Upper lobe of right lung (tissue), 1 donor: Measurements from ENCODE around the gene ACOXL. TPM values are rescaled to one million over a fixed set of nuclear protein-coding genes. Genes with fewer than 3 reads are reported as not detected.

Experiments used
- ATAC-seq: fragments of 200-7000 bp; cut with Tn5 transposase; one replicate; pipeline ENCODE4 v1.9.1; 2020; ENCODE audit warnings: mild to moderate bottlenecking, moderate library complexity
- DNase-seq: peaks from one replicate; pipeline ENCODE4 v3.0.0-alpha.2; 2020
- H3K27ac ChIP-seq: fragments of 200-600 bp; one replicate; pipeline ENCODE4 v1.8.0; 2022
- H3K27me3 ChIP-seq: fragments of 200-600 bp; one replicate; pipeline ENCODE4 v1.8.0; 2022; ENCODE audit warnings: mild to moderate bottlenecking
- H3K36me3 ChIP-seq: fragments of 200-600 bp; one replicate; pipeline ENCODE4 v1.8.0; 2022
- H3K4me1 ChIP-seq: fragments of 200-600 bp; one replicate; pipeline ENCODE4 v1.8.0; 2022
- H3K4me3 ChIP-seq: fragments of 200-600 bp; one replicate; pipeline ENCODE4 v1.8.0; 2022; ENCODE audit warnings: mild to moderate bottlenecking
- H3K9me3 ChIP-seq: fragments of 200-600 bp; one replicate; pipeline ENCODE4 v1.8.0; 2022
- CTCF ChIP-seq: fragments of 200-600 bp; IDR thresholded peaks from one replicate; pipeline ENCODE4 v1.8.0; 2022; ENCODE audit warnings: antibody characterized with exemption
- intact Hi-C: fragments of 100-400 bp; cut with DNase I; formaldehyde crosslinking; loops from one replicate; pipeline ENCODE4 v1.11.0; 2022
- total RNA-seq: library from RNA; stranded (reverse); fragmentation: NEBNext Ultra II Directional; extraction: Animal tissue kit (Norgen Biotek cat#: 25700); gene quantifications from one replicate; pipeline ENCODE4 v1.2.1, GENCODE V29; 2021
- donor health status: DM: no; HTN: yes; CAD: no; lungs with severe emphysema.

The ACOXL gene
- total RNA-seq, 1 donor from 2014 or later = 47.5 TPM

- intact Hi-C loops = no loop called here
- H3K27ac ChIP-seq = no peak overlapping the region
- DNase-seq = no peak
- no peak overlapping the region for H3K4me3 ChIP-seq
- no peak for ATAC-seq
- TF ChIP-seq CTCF = no peak
- H3K27me3 ChIP-seq = no peaks in the 10 kb centered on the region
- no peaks in the 10 kb centered on the region for H3K4me1 ChIP-seq
- H3K9me3 ChIP-seq = no peaks in the 10 kb centered on the region
- H3K36me3 ChIP-seq = no peaks in the 10 kb centered on the region
Observed at GRCh38 chr2:110788976-110789375, 56.6 kb downstream of the ACOXL start.

GRCh38 chr2:110789706-110790105 is 57.3 kb downstream of the ACOXL start:
- H3K4me3 ChIP-seq = no peak overlapping the region
- no peaks in the 10 kb centered on the region for H3K9me3 ChIP-seq
- H3K27me3 ChIP-seq = no peaks in the 10 kb centered on the region
- H3K27ac ChIP-seq = no peak overlapping the region
- no peak for ATAC-seq
- TF ChIP-seq CTCF = no peak
- H3K4me1 ChIP-seq = no peaks in the 10 kb centered on the region
- H3K36me3 ChIP-seq = no peaks in the 10 kb centered on the region
- intact Hi-C loops = no loop called here
- no peak for DNase-seq

GRCh38 chr2:110790907-110791306 is 58.5 kb downstream of the ACOXL start:
- H3K4me3 ChIP-seq = no peak overlapping the region
- no peaks in the 10 kb centered on the region for H3K9me3 ChIP-seq
- intact Hi-C loops = no loop called here
- H3K4me1 ChIP-seq = no peaks in the 10 kb centered on the region
- ATAC-seq (no peak), DNase-seq (no peak)
- no peak overlapping the region for H3K27ac ChIP-seq
- no peak for TF ChIP-seq CTCF
- H3K27me3 ChIP-seq = no peaks in the 10 kb centered on the region
- no peaks in the 10 kb centered on the region for H3K36me3 ChIP-seq

- Histone ChIP-seq H3K4me1 (no peaks in the 10 kb centered on the region), H3K36me3 (no peaks in the 10 kb centered on the region), H3K27me3 (no peaks in the 10 kb centered on the region), H3K4me3 (no peak overlapping the region), H3K9me3 (no peaks in the 10 kb centered on the region), H3K27ac (no peak overlapping the region)
- no peak for DNase-seq
- ATAC-seq = no peak
- intact Hi-C loops = no loop called here
- TF ChIP-seq CTCF = no peak
Observed at GRCh38 chr2:110791435-110791834, 59.1 kb downstream of the ACOXL start.

- Histone ChIP-seq H3K4me3 (no peak overlapping the region), H3K27me3 (no peaks in the 10 kb centered on the region), H3K9me3 (no peaks in the 10 kb centered on the region), H3K4me1 (no peaks in the 10 kb centered on the region), H3K36me3 (no peaks in the 10 kb centered on the region), H3K27ac (no peak overlapping the region)
- no peak for TF ChIP-seq CTCF
- ATAC-seq (no peak), DNase-seq (no peak)
- intact Hi-C loops = no loop called here
Observed at GRCh38 chr2:110793034-110793433, 60.7 kb downstream of the ACOXL start.

GRCh38 chr2:110794390-110794789 is 62.0 kb downstream of the ACOXL start:
- intact Hi-C loops = no loop called here
- Histone ChIP-seq H3K9me3 (no peaks in the 10 kb centered on the region), H3K4me3 (no peak overlapping the region), H3K27me3 (no peaks in the 10 kb centered on the region), H3K4me1 (no peaks in the 10 kb centered on the region), H3K27ac (no peak overlapping the region), H3K36me3 (no peaks in the 10 kb centered on the region)
- no peak for DNase-seq
- no peak for ATAC-seq
- no peak for TF ChIP-seq CTCF
